Osteoblast (primary cell): ENCODE measurements around the gene SEC61A1. TPM values are rescaled to one million over a fixed set of nuclear protein-coding genes. Genes with fewer than 3 reads are reported as not detected.

ENCODE experiments used
- DNase-seq: peaks from one replicate; pipeline ENCODE4 v3.0.0; 2011; ENCODE audit warnings: low spot score, mixed read lengths; ENCODE audit not compliant: insufficient read length; ENCODE audit errors: missing footprints
- H2AFZ ChIP-seq: 2 replicates; pipeline ENCODE4 v1.6.0; 2011; ENCODE audit warnings: mild to moderate bottlenecking, low read length
- H3K27ac ChIP-seq: 2 replicates; pipeline ENCODE4 v1.5.1; 2011; ENCODE audit warnings: mild to moderate bottlenecking, low read depth, low read length, moderate library complexity
- H3K27me3 ChIP-seq: 2 replicates; pipeline ENCODE4 v1.6.0; 2012; ENCODE audit warnings: mild to moderate bottlenecking, control low read depth, inconsistent platforms, low read length, moderate library complexity; ENCODE audit not compliant: insufficient read depth
- H3K36me3 ChIP-seq: 2 replicates; pipeline ENCODE4 v1.5.1; 2011; ENCODE audit warnings: mild to moderate bottlenecking, low read length, control low read depth, moderate library complexity; ENCODE audit not compliant: insufficient read depth
- H3K4me1 ChIP-seq: 2 replicates; pipeline ENCODE4 v1.5.1; 2011; ENCODE audit warnings: mild to moderate bottlenecking, low read length, control low read depth, moderate library complexity; ENCODE audit not compliant: insufficient read depth
- H3K4me2 ChIP-seq: 2 replicates; pipeline ENCODE4 v1.6.0; 2011; ENCODE audit warnings: mild to moderate bottlenecking, low read length; ENCODE audit not compliant: insufficient read depth
- H3K4me3 ChIP-seq: fragments of 200-600 bp; sonication (generic); 3 replicates; pipeline ENCODE4 v1.5.1; 2012; ENCODE audit warnings: mild to moderate bottlenecking, low read length, inconsistent platforms; ENCODE audit not compliant: insufficient read depth
- H3K79me2 ChIP-seq: 2 replicates; pipeline ENCODE4 v1.6.0; 2012; ENCODE audit warnings: mild to moderate bottlenecking, low read length, control low read depth, inconsistent platforms; ENCODE audit not compliant: insufficient read depth
- H3K9me3 ChIP-seq: 2 replicates; pipeline ENCODE4 v1.5.1; 2011; ENCODE audit warnings: low read depth, low read length, control low read depth
- H4K20me1 ChIP-seq: 2 replicates; pipeline ENCODE4 v1.6.0; 2012; ENCODE audit warnings: mild to moderate bottlenecking, low read length, control low read depth; ENCODE audit not compliant: insufficient read depth
- CTCF ChIP-seq: IDR thresholded peaks from 2 replicates; pipeline ENCODE4 v1.5.1; 2011; ENCODE audit warnings: mild to moderate bottlenecking, low read depth, low read length, moderate library complexity; ENCODE audit errors: extremely low read depth
- small RNA-seq: library from RNA; depleted of rRNA; stranded (forward); fragments of <200 nt; gene quantifications from one replicate; pipeline ENCODE3, GENCODE V24; 2012
- total RNA-seq: library from RNA; depleted of rRNA; stranded (reverse); fragments of >200 nt; gene quantifications from 2 replicates; pipeline ENCODE4 v1.2.3, GENCODE V29; 2012

The SEC61A1 gene
- total RNA-seq, 1 donor = 355 TPM

- Histone ChIP-seq H3K79me2 (peaks cover 29% of the 10 kb centered on the region), H3K36me3 (peaks cover 15% of the 10 kb centered on the region), H4K20me1 (no peaks in the 10 kb centered on the region), H3K9me3 (no peaks in the 10 kb centered on the region), H3K27me3 (no peaks in the 10 kb centered on the region), H2AFZ (peak overlapping the region; percentile 45), H3K4me1 (peaks cover 24% of the 10 kb centered on the region), H3K4me3 (no peak overlapping the region), H3K27ac (peak overlapping the region; percentile 80), H3K4me2 (peak overlapping the region; percentile 62)
- peak; percentile 69 for DNase-seq
- peak; percentile 14 for TF ChIP-seq CTCF
Measured at GRCh38 chr3:128112357-128112968, 60.2 kb downstream of the SEC61A1 start.

- H3K4me3 ChIP-seq = no peak overlapping the region
- no peaks in the 10 kb centered on the region for H3K27me3 ChIP-seq
- peaks cover 24% of the 10 kb centered on the region for H3K79me2 ChIP-seq
- H3K36me3 ChIP-seq = peaks cover 16% of the 10 kb centered on the region
- no peaks in the 10 kb centered on the region for H4K20me1 ChIP-seq
- no peak for DNase-seq
- H2AFZ ChIP-seq = no peak overlapping the region
- H3K27ac ChIP-seq = no peak overlapping the region
- peaks cover 24% of the 10 kb centered on the region for H3K4me1 ChIP-seq
- H3K4me2 ChIP-seq = no peak overlapping the region
- no peaks in the 10 kb centered on the region for H3K9me3 ChIP-seq
- no peak for TF ChIP-seq CTCF
Measured at GRCh38 chr3:128113817-128114794, 61.9 kb downstream of the SEC61A1 start.

Small RNAs within 50 kb of the gene (small RNA-seq; reads per million reads assigned to genes)
- 0.67 reads per million for gene RNU2-37P

Other genes starting within 250 kb of the SEC61A1 start
- gene MGLL, start 229.9 kb upstream of the SEC61A1 start, total RNA-seq = 10.6 and 18.1 TPM in 2 replicates
- not detected in 2 replicates for gene KBTBD12, start 137.2 kb upstream of the SEC61A1 start, total RNA-seq
- gene RUVBL1, start 71.4 kb downstream of the SEC61A1 start, total RNA-seq = 40.1 and 41.6 TPM in 2 replicates
- gene EEFSEC, start 101.0 kb downstream of the SEC61A1 start, total RNA-seq = 4.4 and 5.1 TPM in 2 replicates